IMR-90 (cell line): ENCODE measurements around the gene FAM227B. TPM values are rescaled to one million over a fixed set of nuclear protein-coding genes. Genes with fewer than 3 reads are reported as not detected.

ENCODE experiments used
- ATAC-seq: fragments of 200-7000 bp; cut with Tn5 transposase; 2 replicates; pipeline ENCODE4 v1.9.1; 2020; ENCODE audit warnings: low read depth, mild to moderate bottlenecking, moderate library complexity
- BruUV-seq: library from RNA; stranded (reverse); fragments of 400-500 nt; replicated peaks from 2 replicates; lab custom pipeline; 2021; lab: Mats Ljungman, UMichigan
- CTCF ChIA-PET: fragments of 300-600 bp; formaldehyde crosslinking; extraction: SDS; loops from one replicate; lab custom pipeline; 2021; ENCODE audit warnings: antibody characterized with exemption; lab: Yijun Ruan, JAX
- POLR2A ChIA-PET: fragments of 300-600 bp; sonication (Branson Sonifier 250); formaldehyde crosslinking; loops from one replicate; lab custom pipeline; 2022; ENCODE audit warnings: antibody characterized with exemption; ENCODE audit not compliant: unreplicated experiment; lab: Charles Lee
- DNase-seq: peaks from one replicate; pipeline ENCODE4 v3.0.0; 2013
- H2AFZ ChIP-seq: replicated peaks from 2 replicates; pipeline ENCODE3; 2013; ENCODE audit warnings: low read length, mild to moderate bottlenecking; ENCODE audit not compliant: poor library complexity
- H2AK5ac ChIP-seq: 2 replicates; pipeline ENCODE4 v1.6.1; 2013; ENCODE audit warnings: low read depth, low read length, inconsistent platforms
- H2AK9ac ChIP-seq: replicated peaks from 2 replicates; pipeline ENCODE3; 2013; ENCODE audit warnings: mild to moderate bottlenecking, low read depth, low read length, moderate library complexity; ENCODE audit not compliant: poor library complexity
- H2BK120ac ChIP-seq: 2 replicates; pipeline ENCODE4 v1.6.1; 2013; ENCODE audit warnings: low read depth, low read length, inconsistent platforms
- H2BK15ac ChIP-seq: 3 replicates; pipeline ENCODE4 v1.6.1; 2013; ENCODE audit warnings: low read depth, low read length, inconsistent platforms
- H2BK20ac ChIP-seq: 2 replicates; pipeline ENCODE4 v1.6.1; 2013; ENCODE audit warnings: low read depth, mild to moderate bottlenecking, inconsistent platforms, low read length, moderate library complexity
- H2BK5ac ChIP-seq: 2 replicates; pipeline ENCODE4 v1.6.1; 2013; ENCODE audit warnings: mild to moderate bottlenecking, low read depth, low read length, inconsistent platforms; ENCODE audit not compliant: poor library complexity, severe bottlenecking
- H3K14ac ChIP-seq: replicated peaks from 2 replicates; pipeline ENCODE4 v1.6.1; 2013; ENCODE audit warnings: low read depth, low read length, inconsistent platforms
- H3K18ac ChIP-seq: 2 replicates; pipeline ENCODE4 v1.6.1; 2013; ENCODE audit warnings: low read depth, low read length, control low read depth
- H3K23ac ChIP-seq: 2 replicates; pipeline ENCODE4 v1.6.1; 2013; ENCODE audit warnings: low read depth, low read length, inconsistent platforms
- H3K27ac ChIP-seq: 2 replicates; pipeline ENCODE4 v1.5.1; 2013; ENCODE audit warnings: mild to moderate bottlenecking, control low read depth, low read length; ENCODE audit not compliant: insufficient read depth
- H3K27me3 ChIP-seq: 2 replicates; pipeline ENCODE4 v1.6.1; 2013; ENCODE audit warnings: low read length; ENCODE audit not compliant: control insufficient read depth, insufficient read depth
- H3K36me3 ChIP-seq: 2 replicates; pipeline ENCODE4 v1.6.1; 2013; ENCODE audit warnings: low read length, mixed read lengths; ENCODE audit not compliant: control insufficient read depth, insufficient read depth
- H3K4ac ChIP-seq: 2 replicates; pipeline ENCODE4 v1.6.1; 2013; ENCODE audit warnings: low read depth, low read length, inconsistent platforms
- H3K4me1 ChIP-seq: 2 replicates; pipeline ENCODE4 v1.6.1; 2013; ENCODE audit warnings: low read length, mixed read lengths; ENCODE audit not compliant: control insufficient read depth, insufficient read depth
- H3K4me2 ChIP-seq: 2 replicates; pipeline ENCODE4 v1.6.1; 2013; ENCODE audit warnings: low read depth, mild to moderate bottlenecking, control low read depth, low read length, moderate library complexity
- H3K4me3 ChIP-seq: 2 replicates; pipeline ENCODE4 v1.5.1; 2013; ENCODE audit warnings: low read depth, mild to moderate bottlenecking, control low read depth, low read length, moderate library complexity; ENCODE audit not compliant: insufficient read depth
- H3K56ac ChIP-seq: 2 replicates; pipeline ENCODE4 v1.6.1; 2013; ENCODE audit warnings: low read length, inconsistent platforms; ENCODE audit not compliant: insufficient read depth; ENCODE audit errors: extremely low read depth
- H3K79me1 ChIP-seq, 2 experiments: 2 replicates each; pipeline ENCODE4 v1.6.1; 2013; ENCODE audit warnings: low read length in 2 of 2, inconsistent platforms in 1 of 2, low read depth in 1 of 2
- H3K9ac ChIP-seq: 2 replicates; pipeline ENCODE4 v1.6.1; 2013; ENCODE audit warnings: low read depth, low read length, control low read depth
- H3K9me1 ChIP-seq: 2 replicates; pipeline ENCODE4 v1.6.1; 2013; ENCODE audit warnings: low read length, inconsistent platforms; ENCODE audit not compliant: insufficient read depth
- H3K9me3 ChIP-seq: 2 replicates; pipeline ENCODE4 v1.6.1; 2013; ENCODE audit warnings: low read length; ENCODE audit not compliant: control insufficient read depth, insufficient read depth
- H4K20me1 ChIP-seq: 2 replicates; pipeline ENCODE4 v1.6.1; 2013; ENCODE audit warnings: low read length, inconsistent platforms; ENCODE audit not compliant: insufficient read depth
- H4K5ac ChIP-seq: 2 replicates; pipeline ENCODE4 v1.6.1; 2013; ENCODE audit warnings: mild to moderate bottlenecking, low read depth, low read length, control low read depth
- H4K8ac ChIP-seq, 2 experiments: 2 replicates each; pipeline ENCODE4 v1.6.1; 2013; ENCODE audit warnings: low read depth in 2 of 2, low read length in 2 of 2, control low read depth in 1 of 2, inconsistent platforms in 1 of 2
- H4K91ac ChIP-seq: 2 replicates; pipeline ENCODE4 v1.6.1; 2013; ENCODE audit warnings: low read depth, low read length, inconsistent platforms; ENCODE audit not compliant: insufficient read depth
- BHLHE40 ChIP-seq: fragments of 150-350 bp; IDR thresholded peaks from 2 replicates; pipeline ENCODE4 v1.6.1; 2016; ENCODE audit warnings: mild to moderate bottlenecking, low read depth, low read length
- CEBPB ChIP-seq: IDR thresholded peaks from 2 replicates; pipeline ENCODE4 v1.6.1; 2012; ENCODE audit warnings: low read depth, low read length, improper control_type of control experiment
- CHD1 ChIP-seq: IDR thresholded peaks from 2 replicates; pipeline ENCODE4 v1.6.1; 2012; ENCODE audit warnings: low read depth, low read length, improper control_type of control experiment
- FOS ChIP-seq: fragments of 150-350 bp; IDR thresholded peaks from 2 replicates; pipeline ENCODE4 v1.6.1; 2016; ENCODE audit warnings: low read depth, low read length
- MAFK ChIP-seq: IDR thresholded peaks from 2 replicates; pipeline ENCODE4 v1.6.1; 2012; ENCODE audit warnings: low read depth, low read length, improper control_type of control experiment
- MAZ ChIP-seq: IDR thresholded peaks from 2 replicates; pipeline ENCODE4 v1.6.1; 2012; ENCODE audit warnings: low read depth, mild to moderate bottlenecking, low read length, improper control_type of control experiment, moderate library complexity, borderline replicate concordance
- MXI1 ChIP-seq: IDR thresholded peaks from 2 replicates; pipeline ENCODE4 v1.6.1; 2012; ENCODE audit warnings: low read depth, mild to moderate bottlenecking, low read length, moderate library complexity, borderline replicate concordance
- NFE2L2 ChIP-seq: fragments of 150-350 bp; IDR thresholded peaks from 2 replicates; pipeline ENCODE4 v1.6.1; 2016; ENCODE audit warnings: low read depth, mild to moderate bottlenecking, low read length
- POLR2A ChIP-seq: IDR thresholded peaks from 2 replicates; pipeline ENCODE4 v1.6.1; 2012; ENCODE audit warnings: mild to moderate bottlenecking, low read depth, low read length
- RAD21 ChIP-seq: IDR thresholded peaks from 2 replicates; pipeline ENCODE4 v1.6.1; 2012; ENCODE audit warnings: low read length, improper control_type of control experiment
- RCOR1 ChIP-seq: IDR thresholded peaks from 2 replicates; pipeline ENCODE4 v1.6.1; 2012; ENCODE audit warnings: mild to moderate bottlenecking, low read length, improper control_type of control experiment; ENCODE audit not compliant: insufficient replicate concordance
- RFX5 ChIP-seq: IDR thresholded peaks from 2 replicates; pipeline ENCODE4 v1.8.0; 2012; ENCODE audit warnings: low read depth, mild to moderate bottlenecking, low read length, moderate library complexity
- SMC3 ChIP-seq: fragments of 150-350 bp; IDR thresholded peaks from 2 replicates; pipeline ENCODE4 v1.6.1; 2016; ENCODE audit warnings: low read depth, mild to moderate bottlenecking, antibody characterized with exemption, low read length, moderate library complexity
- WGBS, 2 experiments: methylation state at CpG; one replicate each; pipeline versions ENCODE4 v1.1.5 to v1.1.7; 2013; ENCODE audit warnings: missing lambda C conversion rate in 2 of 2; ENCODE audit not compliant: insufficient read length in 1 of 2; ENCODE audit errors: extremely low coverage in 2 of 2; 5-methylcytosine and 5-hydroxymethylcytosine counted together
- dilution Hi-C: fragments of 300-500 bp; cut with HindIII; formaldehyde crosslinking; loops from one replicate; pipeline ENCODE4 v1.14.3; 2018; ENCODE audit warnings: low sequenced_read_pairs; ENCODE audit not compliant: unreplicated experiment
- in situ Hi-C: fragments of 300-500 bp; cut with MboI; formaldehyde crosslinking; loops from 3 replicates; pipeline ENCODE4 v1.14.3; 2019; ENCODE audit warnings: low sequenced_read_pairs, inconsistent platforms, mixed read lengths
- intact Hi-C: fragments of 100-400 bp; cut with micrococcal nuclease; formaldehyde crosslinking; loops from 2 replicates; pipeline ENCODE4 v1.10.0; 2022
- polyA plus RNA-seq, 3 experiments: library from polyadenylated mRNA; depleted of rRNA; stranded (reverse); fragments of >200 nt; gene quantifications; 2 replicates each; pipeline ENCODE4 v1.2.3, GENCODE V29; 2012; ENCODE audit warnings: low replicate concordance in 1 of 3
- total RNA-seq: library from RNA; depleted of rRNA; stranded (reverse); fragments of >200 nt; gene quantifications from 2 replicates; pipeline ENCODE4 v1.2.3, GENCODE V29; 2012
- TF ChIP-seq, protein P1 (sequence below): fragments of 150-350 bp; IDR thresholded peaks from 2 replicates; pipeline ENCODE4 v1.6.1; 2016; ENCODE audit warnings: low read depth, mild to moderate bottlenecking, low read length, moderate library complexity, borderline replicate concordance
- TF ChIP-seq, protein P2 (sequence below): fragments of 150-350 bp; IDR thresholded peaks from 2 replicates; pipeline ENCODE4 v1.6.1; 2017; ENCODE audit warnings: mild to moderate bottlenecking, antibody characterized with exemption, low read length, low read depth
- TF ChIP-seq, protein P3 (sequence below): conservative IDR thresholded peaks from 2 replicates; pipeline ENCODE4 v1.5.1; 2012; ENCODE audit warnings: mild to moderate bottlenecking, low read depth, low read length, improper control_type of control experiment

FAM227B gene
- total and polyA plus RNA-seq, 2 of the 4 experiments (the other 2 are of a cell fraction) = 1.8 to 3.0 TPM

DNA sequence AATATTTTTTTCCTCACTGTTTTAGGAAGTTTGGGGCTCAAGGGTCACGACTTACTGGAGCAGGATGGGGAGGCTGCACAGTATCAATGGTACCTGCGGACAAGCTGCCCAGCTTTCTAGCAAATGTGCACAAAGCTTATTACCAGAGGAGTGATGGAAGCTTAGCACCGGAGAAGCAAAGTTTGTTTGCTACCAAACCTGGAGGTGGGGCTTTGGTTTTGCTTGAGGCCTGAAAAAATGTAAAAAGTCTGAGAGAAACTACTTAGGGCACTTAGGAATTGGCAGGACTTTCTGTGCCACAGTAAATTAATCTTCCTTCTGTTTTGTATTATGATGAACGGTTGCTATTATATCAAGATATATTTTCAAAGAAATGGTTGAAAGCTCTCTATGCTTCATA, 292.7 kb downstream of the FAM227B start:
- CTCF ChIA-PET = interaction anchor here (0.9 kb wide), 1 partner anchor 42 kb away, joined by 4 read pairs; no protein-coding TSS in a partner anchor
- H2BK20ac ChIP-seq = no peak overlapping the region
- no peak overlapping the region for H2BK120ac ChIP-seq
- no peak overlapping the region for H2AFZ ChIP-seq
- no peaks in the 10 kb centered on the region for H3K27me3 ChIP-seq
- H4K20me1 ChIP-seq = no peaks in the 10 kb centered on the region
- H3K14ac ChIP-seq = no peak overlapping the region
- H3K4me2 ChIP-seq = no peak overlapping the region
- no peak overlapping the region for H3K4ac ChIP-seq
- no peak for TF ChIP-seq RAD21
- TF ChIP-seq CHD1 = no peak
- no peak for TF ChIP-seq SMC3
- TF ChIP-seq FOS = no peak
- TF ChIP-seq, protein P1, sequence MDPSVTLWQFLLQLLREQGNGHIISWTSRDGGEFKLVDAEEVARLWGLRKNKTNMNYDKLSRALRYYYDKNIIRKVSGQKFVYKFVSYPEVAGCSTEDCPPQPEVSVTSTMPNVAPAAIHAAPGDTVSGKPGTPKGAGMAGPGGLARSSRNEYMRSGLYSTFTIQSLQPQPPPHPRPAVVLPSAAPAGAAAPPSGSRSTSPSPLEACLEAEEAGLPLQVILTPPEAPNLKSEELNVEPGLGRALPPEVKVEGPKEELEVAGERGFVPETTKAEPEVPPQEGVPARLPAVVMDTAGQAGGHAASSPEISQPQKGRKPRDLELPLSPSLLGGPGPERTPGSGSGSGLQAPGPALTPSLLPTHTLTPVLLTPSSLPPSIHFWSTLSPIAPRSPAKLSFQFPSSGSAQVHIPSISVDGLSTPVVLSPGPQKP = no peak
- no peak for TF ChIP-seq BHLHE40
- TF ChIP-seq CEBPB = no peak
- TF ChIP-seq MAFK = no peak
- TF ChIP-seq RFX5 = no peak
- TF ChIP-seq NFE2L2 = no peak
- TF ChIP-seq MAZ = no peak
- TF ChIP-seq MXI1 = no peak
- TF ChIP-seq, protein P2, sequence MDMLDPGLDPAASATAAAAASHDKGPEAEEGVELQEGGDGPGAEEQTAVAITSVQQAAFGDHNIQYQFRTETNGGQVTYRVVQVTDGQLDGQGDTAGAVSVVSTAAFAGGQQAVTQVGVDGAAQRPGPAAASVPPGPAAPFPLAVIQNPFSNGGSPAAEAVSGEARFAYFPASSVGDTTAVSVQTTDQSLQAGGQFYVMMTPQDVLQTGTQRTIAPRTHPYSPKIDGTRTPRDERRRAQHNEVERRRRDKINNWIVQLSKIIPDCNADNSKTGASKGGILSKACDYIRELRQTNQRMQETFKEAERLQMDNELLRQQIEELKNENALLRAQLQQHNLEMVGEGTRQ = no peak
- TF ChIP-seq, protein P3, sequence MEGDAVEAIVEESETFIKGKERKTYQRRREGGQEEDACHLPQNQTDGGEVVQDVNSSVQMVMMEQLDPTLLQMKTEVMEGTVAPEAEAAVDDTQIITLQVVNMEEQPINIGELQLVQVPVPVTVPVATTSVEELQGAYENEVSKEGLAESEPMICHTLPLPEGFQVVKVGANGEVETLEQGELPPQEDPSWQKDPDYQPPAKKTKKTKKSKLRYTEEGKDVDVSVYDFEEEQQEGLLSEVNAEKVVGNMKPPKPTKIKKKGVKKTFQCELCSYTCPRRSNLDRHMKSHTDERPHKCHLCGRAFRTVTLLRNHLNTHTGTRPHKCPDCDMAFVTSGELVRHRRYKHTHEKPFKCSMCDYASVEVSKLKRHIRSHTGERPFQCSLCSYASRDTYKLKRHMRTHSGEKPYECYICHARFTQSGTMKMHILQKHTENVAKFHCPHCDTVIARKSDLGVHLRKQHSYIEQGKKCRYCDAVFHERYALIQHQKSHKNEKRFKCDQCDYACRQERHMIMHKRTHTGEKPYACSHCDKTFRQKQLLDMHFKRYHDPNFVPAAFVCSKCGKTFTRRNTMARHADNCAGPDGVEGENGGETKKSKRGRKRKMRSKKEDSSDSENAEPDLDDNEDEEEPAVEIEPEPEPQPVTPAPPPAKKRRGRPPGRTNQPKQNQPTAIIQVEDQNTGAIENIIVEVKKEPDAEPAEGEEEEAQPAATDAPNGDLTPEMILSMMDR = no peak
- no peak for TF ChIP-seq POLR2A
- no peak for TF ChIP-seq RCOR1
- H3K9me3 ChIP-seq = no peaks in the 10 kb centered on the region
- dilution Hi-C loops (no loop called here), in situ Hi-C loops (no loop called here), intact Hi-C loops (no loop called here)
- H3K36me3 ChIP-seq = peaks cover 5% of the 10 kb centered on the region
- no CpG with 5 or more reads among the region's 4 CpGs for whole genome bisulfite sequencing, 2 experiments
- H4K5ac ChIP-seq = no peak overlapping the region
- no peak overlapping the region for H3K23ac ChIP-seq
- H2BK5ac ChIP-seq = no peak overlapping the region
- H4K8ac ChIP-seq = no peak overlapping the region
- no peak overlapping the region for H3K56ac ChIP-seq
- no peak overlapping the region for H2AK9ac ChIP-seq
- H3K18ac ChIP-seq = no peak overlapping the region
- no peaks in the 10 kb centered on the region; a peak in 1 of 4 replicates for H3K79me1 ChIP-seq
- H3K4me1 ChIP-seq = 0 out of 2 replicates have a peak, but pooled peaks cover 1% of the 10 kb centered on the region
- no peak overlapping the region for H2AK5ac ChIP-seq
- H4K91ac ChIP-seq = no peak overlapping the region
- DNase-seq (no peak), ATAC-seq (no peak)
- H3K9me1 ChIP-seq = peaks cover 6% of the 10 kb centered on the region
- no peak overlapping the region for H3K9ac ChIP-seq
- H3K27ac ChIP-seq = no peak overlapping the region
- BruUV-seq = no TSS peak
- no peak overlapping the region for H3K4me3 ChIP-seq
- POLR2A ChIA-PET = no interaction called here
- H2BK15ac ChIP-seq = no peak overlapping the region
